ENCODE measurements around the gene PDPK1.

Gene PDPK1

GRCh38 chr16:2495041-2495440 is 42.8 kb upstream of the PDPK1 start:
- DNase-seq (ENCODE audit: extremely low read depth, low read depth): no peak
- no peak overlapping the region for H3K4me3 ChIP-seq (replicated peaks; ENCODE audit: low read depth, low read length)
- no peak for TF ChIP-seq CTCF (IDR thresholded peaks at IDR 0.05; ENCODE audit: low read depth, low read length, missing control alignments)

GRCh38 chr16:2496223-2497115 is 41.4 kb upstream of the PDPK1 start:
- H3K4me3 ChIP-seq (replicated peaks; ENCODE audit: low read depth, low read length): no peak overlapping the region
- no peak for DNase-seq (ENCODE audit: extremely low read depth, low read depth)
- no peak for TF ChIP-seq CTCF (IDR thresholded peaks at IDR 0.05; ENCODE audit: low read depth, low read length, missing control alignments)

GRCh38 chr16:2497116-2497630 is 40.6 kb upstream of the PDPK1 start:
- DNase-seq (ENCODE audit: extremely low read depth, low read depth): no peak
- H3K4me3 ChIP-seq (replicated peaks; ENCODE audit: low read depth, low read length): no peak overlapping the region
- TF ChIP-seq CTCF (IDR thresholded peaks at IDR 0.05; ENCODE audit: low read depth, low read length, missing control alignments): no peak

DNA sequence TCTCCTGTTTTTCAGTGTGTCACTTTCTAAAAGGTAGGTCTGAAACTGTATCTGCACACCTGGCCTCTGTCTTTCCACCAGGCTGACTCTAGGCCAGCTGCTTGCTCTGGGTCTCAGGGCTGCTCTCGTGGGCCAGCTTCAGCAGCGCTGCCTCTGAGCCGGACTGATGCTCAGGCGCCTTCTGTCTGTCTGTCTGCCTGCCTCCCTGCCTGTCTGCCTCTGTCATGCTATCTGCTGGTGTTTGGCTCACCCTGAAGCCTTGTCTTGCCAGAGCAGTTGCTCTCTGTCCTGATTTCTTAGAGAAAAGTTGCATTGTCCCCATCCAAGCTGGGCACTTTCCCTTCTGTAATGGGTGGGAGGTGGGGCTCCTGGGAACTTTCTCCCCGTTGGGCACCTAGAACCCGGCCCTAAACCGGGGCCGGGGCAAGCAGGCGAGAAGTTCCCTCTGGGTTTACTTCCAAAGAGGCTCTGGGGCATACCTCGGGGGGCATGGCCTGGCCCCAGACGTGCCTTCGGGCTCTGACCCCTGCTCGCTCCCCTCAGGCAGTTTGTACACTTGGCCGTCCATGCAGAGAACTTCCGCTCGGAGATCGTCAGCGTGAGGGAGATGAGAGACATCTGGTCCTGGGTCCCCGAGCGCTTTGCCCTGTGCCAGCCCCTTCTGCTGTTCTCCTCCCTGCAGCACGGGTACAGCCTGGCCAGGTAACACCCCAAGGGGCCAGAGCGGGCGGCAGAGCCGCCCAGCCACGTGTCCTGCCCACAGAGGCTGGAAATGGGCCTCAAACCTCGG is 39.9 kb upstream of the PDPK1 start:
- no peak overlapping the region for H3K4me3 ChIP-seq (replicated peaks; ENCODE audit: low read depth, low read length)
- no peak for DNase-seq (ENCODE audit: extremely low read depth, low read depth)
- no peak for TF ChIP-seq CTCF (IDR thresholded peaks at IDR 0.05; ENCODE audit: low read depth, low read length, missing control alignments)

DNA sequence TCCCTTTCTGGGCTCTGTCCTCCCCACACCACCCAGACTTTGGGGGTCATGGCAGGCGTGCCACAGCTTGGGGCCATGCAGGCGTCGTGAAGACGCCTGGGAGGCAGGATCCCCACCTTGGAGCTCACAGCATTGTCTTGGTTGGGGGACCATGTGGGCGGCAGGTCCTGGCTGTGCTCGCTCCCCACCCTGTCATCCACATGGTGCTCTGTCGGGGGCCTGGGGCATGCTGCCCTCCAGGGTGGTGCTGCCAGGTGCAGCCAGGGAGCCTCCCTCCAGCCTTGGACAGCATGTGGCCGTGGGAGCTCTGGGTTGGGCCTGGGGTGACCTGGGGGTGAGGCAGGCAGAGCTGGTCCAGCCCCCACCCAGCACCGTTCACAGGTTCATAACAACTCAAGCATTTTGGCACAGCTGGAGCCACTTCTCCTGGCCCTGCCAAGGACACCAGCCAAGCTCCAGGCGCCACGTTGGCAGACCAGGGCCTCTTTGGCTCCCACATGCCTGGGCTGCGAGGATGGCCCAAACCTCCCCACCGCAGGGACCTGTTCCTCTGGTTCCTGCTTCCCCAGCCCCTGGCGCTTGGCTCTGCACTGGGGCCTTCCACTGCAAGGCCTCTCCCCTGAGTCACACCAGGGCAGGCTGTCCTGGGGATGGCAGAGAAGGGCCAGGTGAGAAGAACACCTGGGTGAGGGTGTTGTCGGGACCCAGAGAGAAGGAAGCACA is 39.1 kb upstream of the PDPK1 start:
- no peak overlapping the region for H3K4me3 ChIP-seq (replicated peaks; ENCODE audit: low read depth, low read length)
- no peak for DNase-seq (ENCODE audit: extremely low read depth, low read depth)
- TF ChIP-seq CTCF (IDR thresholded peaks at IDR 0.05; ENCODE audit: low read depth, low read length, missing control alignments): no peak

DNA sequence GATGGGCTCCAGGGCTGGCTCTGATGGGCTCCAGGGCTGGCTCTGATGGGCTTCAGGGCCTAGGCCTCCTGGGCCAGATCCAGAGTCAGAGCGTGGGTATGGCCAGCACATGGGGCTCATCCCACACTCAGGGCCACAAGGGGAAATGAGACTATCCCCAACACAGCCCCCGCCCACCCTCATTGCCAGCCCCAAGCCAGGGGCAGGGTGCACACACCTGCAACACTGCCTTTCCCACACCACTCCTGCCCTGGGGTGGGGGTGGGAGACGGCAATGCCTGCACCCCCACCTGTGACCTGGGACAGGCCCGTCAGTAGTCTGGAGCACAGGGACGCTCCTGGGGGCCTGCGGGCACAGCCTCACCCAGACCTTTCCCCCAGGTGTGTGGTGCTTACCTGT is 38.4 kb upstream of the PDPK1 start:
- no peak overlapping the region for H3K4me3 ChIP-seq (replicated peaks; ENCODE audit: low read depth, low read length)
- no peak for DNase-seq (ENCODE audit: extremely low read depth, low read depth)
- TF ChIP-seq CTCF (IDR thresholded peaks at IDR 0.05; ENCODE audit: low read depth, low read length, missing control alignments): no peak
